Vagina (tissue), 2 donors: ENCODE data around the gene THY1.

ENCODE experiments used
- CTCF ChIP-seq, 3 experiments: fragments of 450-650 bp in 2 of 3; fragments of 200-600 bp in 1 of 3; sonication (generic) in 1 of 3; IDR thresholded peaks; one replicate each; pipeline ENCODE4 v1.5.1; 2017 to 2019; ENCODE audit warnings: antibody characterized with exemption in 3 of 3, mild to moderate bottlenecking in 2 of 3, moderate library complexity in 2 of 3
- POLR2A ChIP-seq, 2 donors: fragments of 450-650 bp; IDR thresholded peaks; one replicate each; pipeline ENCODE4 v1.6.1; 2017; ENCODE audit warnings: antibody characterized with exemption in 2 of 2, mild to moderate bottlenecking in 2 of 2, moderate library complexity in 2 of 2
- POLR2AphosphoS5 ChIP-seq, 2 donors: sonication (generic); formaldehyde crosslinking; IDR thresholded peaks; one replicate each; pipeline ENCODE4 v1.9.0; 2017; ENCODE audit warnings: antibody characterized with exemption in 2 of 2, mild to moderate bottlenecking in 2 of 2, low read depth in 1 of 2; ENCODE audit not compliant: insufficient read depth in 1 of 2

- TF ChIP-seq CTCF (IDR thresholded peaks at IDR 0.05) (no peak), POLR2A (IDR thresholded peaks at IDR 0.05) (no peak), POLR2AphosphoS5 (IDR thresholded peaks at IDR 0.05; ENCODE audit: insufficient read depth in 1 of 2, low read depth in 1 of 2) (no peak)
Measured at GRCh38 chr11:119412072-119412471, 10.9 kb downstream of the THY1 start.
